GM18520 (cell line): Measurements from ENCODE around the gene GTPBP8.
"Not testable (repeated sequence)": the region's sequence is repeated elsewhere in the genome, so short reads cannot be mapped to it uniquely, and the experiment has no call there.

Experiments used
- ATAC-seq: cut with Tn5 transposase; IDR thresholded peaks from one replicate; pipeline ENCODE4 v1.9.1; 2021; ENCODE audit not compliant: unreplicated experiment

Gene GTPBP8

DNA sequence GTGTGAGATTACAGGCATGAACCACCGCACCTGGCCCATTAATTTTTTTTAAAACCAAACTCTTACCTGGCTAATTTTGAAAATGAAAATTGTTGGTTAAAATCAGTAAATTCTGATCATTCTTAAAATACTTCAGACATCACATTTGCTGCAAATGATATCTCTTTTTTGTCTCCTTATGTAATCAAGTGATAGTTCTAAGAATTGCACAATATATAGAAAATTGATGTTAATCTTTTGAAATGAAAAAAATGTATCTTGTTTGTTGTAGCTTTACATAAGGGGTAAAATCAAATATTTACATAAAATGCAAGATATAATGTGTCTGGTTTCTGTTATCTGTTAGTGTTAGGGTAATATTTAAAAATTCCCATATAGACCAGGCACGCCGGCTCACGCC, 5.0 kb downstream of the GTPBP8 start:
- ATAC-seq = no peak

DNA sequence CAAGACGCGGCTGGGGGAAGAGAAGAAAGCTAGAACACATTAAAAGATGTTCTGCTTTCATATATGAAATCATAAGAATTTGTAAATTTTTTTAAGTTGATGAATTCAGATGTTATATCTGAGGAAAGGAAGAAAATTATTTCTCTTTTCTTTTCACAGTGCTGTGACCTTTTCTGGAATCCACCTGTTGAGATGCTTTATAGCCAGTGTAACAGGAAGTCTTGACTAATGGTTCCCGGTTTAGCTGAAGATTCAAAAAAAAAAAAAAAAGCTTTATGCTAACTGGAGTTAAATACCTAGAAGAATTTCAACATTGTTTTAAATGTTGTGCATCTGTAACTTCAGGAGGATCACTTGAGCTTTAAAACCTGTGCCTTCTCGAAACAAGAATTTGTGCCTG, 9.9 kb downstream of the GTPBP8 start:
- no peak for ATAC-seq

DNA sequence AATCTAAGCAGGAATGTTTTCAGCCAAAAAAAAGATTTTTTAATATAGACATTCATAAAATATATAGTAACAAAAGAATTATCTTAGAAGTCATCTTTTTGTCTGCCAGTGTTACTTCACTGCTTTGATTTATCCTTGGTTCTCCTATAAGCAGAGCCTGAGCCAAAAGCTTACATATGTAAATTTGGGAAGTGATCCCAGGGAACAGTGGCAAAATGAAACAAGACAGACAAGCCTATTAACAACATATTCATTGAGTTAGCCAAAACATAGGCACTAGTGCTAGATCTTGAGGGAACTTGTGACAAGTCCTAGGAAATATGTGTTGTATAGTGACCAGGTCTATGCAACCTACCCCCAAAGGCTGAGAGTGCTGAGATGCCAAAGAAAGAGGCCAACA, 11.3 kb downstream of the GTPBP8 start:
- ATAC-seq = no peak

DNA sequence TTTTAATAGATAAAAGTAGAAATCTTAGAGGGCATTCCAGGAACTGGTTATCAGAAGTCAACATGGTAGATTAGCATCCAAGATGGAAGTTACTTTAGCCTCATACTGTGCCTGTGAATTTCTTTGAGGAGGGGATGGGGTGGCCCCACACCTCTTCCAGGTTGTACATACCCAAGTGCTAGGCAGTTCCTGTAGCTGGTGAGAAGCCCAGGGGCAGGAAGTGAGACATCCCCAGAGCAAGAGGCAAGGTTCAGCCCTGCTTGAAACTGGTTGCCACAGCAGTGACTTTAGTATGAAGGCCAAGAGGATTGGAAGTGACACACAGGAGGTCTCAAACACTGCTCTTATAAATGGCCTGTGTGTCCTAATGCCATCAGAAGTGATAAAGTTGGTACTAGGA, 11.9 kb downstream of the GTPBP8 start:
- ATAC-seq = no peak

DNA sequence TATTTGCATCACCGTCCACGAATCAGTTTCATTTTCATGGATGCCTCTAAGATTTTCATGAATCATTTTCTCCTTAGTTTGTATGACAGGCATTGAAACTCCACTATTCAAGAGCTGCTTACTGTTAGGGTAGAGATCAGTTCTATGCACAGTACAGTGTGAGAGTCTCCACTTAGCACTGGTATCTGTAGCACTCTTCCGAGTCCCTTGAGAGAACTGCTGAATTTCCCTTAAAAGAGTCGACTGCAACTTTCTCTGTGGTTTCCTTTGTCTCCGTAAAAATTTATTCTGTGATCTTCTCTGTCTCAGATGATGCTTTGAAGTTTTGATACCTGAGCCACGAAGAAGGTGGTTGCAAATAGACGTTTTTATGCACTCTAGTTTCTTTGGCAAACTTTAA, 14.8 kb downstream of the GTPBP8 start:
- ATAC-seq = no peak

DNA sequence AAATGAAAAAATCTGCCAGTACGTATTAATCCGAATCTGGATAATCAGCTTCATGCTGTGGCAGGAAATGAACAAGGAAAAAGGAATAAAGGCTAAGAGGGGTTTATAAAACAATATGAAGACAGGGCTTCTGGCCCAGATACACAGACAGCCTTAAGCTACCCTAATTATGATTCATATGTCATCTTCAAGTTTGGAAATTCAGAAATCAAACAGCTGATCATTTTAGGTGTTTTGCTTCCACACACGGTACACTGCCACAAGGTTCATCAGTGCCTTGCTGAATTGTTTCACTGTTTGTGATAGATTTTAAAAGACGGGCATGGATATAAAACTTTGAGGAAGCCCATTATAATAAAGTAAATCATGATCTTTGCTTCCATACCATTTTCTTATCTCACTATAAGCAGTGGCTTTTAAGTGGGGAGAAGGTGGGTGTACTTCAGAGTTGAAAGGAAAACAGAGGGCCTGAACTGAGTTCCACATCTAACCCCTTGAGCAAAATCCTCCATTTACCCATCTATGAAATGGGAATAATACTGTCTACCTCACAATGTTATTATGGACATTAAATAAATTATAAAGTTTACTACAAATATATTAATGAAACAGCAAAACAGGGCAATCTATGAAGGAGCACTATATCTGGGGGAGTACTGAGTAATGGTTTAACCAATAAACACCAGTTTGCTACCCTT, 15.7 kb downstream of the GTPBP8 start:
- no peak for ATAC-seq

DNA sequence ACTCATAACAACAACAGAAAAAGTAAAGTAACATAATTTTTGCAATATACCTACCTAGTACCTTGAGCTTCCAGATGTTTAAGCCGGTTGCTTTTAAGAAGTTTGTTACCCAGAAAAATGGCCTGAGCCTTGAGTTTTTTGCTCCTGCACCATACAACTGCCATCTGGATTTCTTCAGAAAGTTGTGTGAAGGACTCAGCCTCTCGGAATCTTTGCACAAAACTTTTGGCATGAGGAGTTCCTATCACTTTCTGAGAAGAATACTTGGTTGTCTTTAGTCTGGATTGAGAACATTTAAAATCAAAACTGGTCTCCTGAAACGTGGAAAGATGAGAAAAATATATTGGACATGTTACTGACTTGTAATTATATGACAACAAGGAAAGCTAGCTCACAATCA, 17.3 kb downstream of the GTPBP8 start:
- ATAC-seq = no peak

DNA sequence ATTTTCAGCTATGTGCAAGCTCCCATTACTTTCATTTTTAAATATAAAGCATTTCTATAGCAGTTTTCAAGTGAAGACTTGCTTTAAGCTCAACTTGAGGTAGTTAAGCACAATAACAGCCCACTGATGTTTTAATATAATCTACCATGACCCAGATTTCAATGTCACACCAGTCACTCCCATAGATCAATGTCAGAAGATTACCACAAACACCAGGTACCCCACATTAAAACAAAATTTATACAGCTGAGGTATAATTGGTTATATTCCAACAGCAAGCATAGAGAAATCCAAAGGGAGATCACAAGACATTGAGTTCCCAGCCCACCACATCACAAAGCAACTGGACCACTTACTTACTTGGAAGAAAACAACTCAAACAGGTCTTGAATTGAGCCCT, 22.8 kb downstream of the GTPBP8 start:
- no peak for ATAC-seq

DNA sequence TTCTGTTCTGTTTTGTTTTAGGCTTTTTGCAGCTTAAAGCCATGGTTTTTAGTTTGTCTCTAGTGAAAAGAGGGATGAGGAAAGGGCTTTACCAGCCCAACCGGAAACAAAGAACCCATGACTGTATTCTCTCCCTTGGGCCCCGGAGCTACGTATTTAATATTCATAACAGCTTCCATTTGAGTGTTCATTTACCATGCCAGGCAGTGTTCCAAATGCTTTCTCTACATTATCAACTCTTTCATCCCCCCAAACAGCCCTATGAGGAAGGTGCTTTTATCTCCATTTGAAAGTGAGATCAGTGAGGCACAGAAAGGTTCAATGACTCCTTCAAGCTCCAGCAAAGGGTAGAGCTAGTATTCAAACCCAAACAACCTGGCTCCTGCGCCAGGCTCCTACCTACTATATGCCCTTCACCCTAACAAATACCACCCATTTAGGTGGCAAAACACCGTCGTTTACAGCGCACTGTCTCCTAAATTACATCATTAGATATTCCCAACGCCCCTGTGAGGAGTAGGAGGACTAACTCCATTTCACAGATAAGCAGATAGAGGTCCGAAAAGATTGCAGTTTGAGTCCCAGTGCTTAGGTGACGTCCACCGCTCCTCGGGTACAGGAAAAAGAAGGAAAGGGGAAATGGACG, 27.9 kb downstream of the GTPBP8 start:
- no peak for ATAC-seq

DNA sequence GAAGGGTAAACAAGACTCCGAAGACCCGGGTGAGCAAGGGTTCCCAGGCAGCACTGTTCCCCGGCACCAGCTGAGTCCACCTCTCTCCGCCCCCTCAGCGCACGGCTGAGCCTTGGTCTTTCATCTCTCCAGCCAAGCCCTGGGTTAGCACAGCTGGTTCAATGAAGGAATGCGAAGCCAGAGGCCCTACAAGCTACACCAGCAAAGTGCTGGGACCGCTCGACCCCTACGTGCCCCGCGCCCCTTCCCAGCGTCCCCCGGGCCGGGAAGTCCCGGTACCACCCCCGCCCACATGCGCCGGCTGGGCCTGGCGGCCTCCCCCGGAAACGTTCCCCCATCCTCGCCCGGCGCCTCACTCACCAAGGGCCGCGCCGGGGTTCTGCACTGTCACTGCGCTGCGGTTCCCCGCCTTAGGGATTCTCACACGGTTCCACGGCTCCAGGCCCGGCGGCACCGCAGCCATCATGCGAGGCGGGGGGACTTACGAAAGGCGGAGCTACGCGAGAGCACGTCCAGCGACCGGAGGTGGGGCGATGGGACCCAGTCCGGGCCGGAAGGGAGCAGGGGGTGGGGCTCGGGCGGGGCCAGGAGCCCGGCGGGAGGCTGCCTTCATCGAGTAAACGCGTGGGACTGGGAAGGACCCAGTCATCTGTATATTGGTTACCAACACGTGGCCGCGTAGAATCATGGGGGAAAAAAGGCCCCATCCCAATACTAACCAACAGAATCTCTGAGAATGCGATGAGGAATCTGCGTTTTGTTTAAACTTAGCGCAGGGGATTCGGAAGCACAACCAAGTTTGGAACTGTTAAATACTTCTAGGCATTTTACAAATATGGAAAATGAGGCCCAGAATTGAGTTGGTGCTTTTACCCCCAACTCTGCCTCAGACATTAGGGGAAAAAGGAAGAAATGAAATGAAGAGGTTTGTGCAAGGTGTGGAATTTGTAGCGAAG, 28.7 kb downstream of the GTPBP8 start:
- peak; percentile 79 for ATAC-seq

DNA sequence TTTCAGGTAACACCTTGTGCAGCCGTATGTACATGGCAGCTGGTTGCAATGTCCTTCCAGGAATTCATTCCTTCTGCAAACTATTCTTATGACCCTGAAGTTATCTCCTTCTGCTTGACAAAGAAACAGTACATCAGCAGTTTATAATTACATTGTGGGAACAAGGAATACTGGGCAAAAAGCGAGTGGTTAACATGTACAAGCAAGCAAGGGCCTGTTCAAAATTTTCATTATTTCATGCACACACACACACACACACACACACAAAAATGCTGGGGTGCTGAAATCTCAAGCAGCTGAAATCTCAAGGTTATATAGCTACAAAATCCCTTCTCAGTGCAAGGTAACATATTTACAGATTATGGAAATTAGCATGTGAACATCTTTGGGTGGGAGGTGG, 30.7 kb downstream of the GTPBP8 start:
- ATAC-seq = no peak

DNA sequence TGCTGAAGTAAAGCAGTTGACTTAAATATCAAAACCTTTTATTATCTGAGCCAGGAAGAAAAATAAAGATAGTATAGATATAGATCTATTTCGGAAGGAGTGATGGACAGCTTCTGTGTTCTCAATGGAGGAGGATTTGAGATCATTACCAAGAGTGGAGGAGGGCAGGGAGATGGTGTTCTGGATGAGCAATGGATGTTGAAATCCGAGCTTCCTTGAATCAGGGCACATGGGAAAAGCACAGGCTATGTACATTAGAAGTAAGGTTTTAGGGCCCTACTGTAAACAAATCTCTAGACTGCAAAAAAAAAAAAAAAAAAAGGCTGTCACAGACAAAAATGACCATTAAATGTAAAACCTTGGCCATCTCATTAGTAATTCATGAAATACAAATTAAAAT, 43.2 kb downstream of the GTPBP8 start:
- no peak for ATAC-seq

DNA sequence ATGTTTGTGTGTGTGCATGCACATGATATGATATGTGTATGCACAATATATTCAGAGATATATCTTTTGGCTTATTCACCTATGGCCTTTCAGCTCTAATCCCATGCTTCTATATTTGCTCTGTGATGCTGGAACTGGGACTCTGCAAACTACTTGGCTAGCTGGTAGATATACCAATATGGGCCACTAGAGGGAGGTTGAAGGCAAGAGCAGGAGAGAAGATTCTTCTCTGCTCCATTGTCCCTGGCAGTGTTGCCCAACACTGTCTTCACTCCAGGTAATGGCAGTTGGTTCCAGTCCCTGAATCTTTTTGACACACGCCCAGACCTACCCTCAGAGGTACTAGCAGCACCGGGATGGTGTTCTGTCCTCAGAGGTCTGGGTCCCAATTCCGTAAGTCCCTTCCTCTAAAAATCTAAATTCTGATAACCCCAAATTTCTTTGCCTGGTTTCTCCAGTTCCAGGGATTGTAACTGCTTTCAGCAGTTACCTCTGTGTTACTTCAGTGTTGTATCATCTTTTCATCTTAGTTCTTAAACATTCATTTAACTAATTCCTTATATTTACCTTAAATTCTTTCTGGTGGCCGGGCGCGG, 44.7 kb downstream of the GTPBP8 start:
- no peak for ATAC-seq

DNA sequence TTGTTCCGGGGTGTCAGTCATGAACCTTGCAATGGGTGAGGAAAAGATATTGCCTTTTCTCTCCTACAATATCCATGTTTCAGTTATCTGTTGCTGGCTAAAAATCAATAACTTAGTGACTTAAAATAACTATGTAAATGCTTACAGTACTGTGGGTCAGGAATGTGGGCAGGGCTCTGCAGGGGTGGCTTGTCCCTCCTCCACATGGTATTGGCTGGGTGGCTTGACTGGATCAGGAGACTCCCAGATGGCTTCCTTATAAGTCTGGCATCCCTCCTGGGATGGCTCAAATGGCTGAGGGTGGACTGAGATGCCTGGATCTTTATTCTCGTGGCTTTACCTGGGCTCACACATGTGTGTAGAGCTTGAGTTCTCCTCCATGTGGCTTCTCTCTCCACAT, 47.5 kb downstream of the GTPBP8 start:
- ATAC-seq = no peak

DNA sequence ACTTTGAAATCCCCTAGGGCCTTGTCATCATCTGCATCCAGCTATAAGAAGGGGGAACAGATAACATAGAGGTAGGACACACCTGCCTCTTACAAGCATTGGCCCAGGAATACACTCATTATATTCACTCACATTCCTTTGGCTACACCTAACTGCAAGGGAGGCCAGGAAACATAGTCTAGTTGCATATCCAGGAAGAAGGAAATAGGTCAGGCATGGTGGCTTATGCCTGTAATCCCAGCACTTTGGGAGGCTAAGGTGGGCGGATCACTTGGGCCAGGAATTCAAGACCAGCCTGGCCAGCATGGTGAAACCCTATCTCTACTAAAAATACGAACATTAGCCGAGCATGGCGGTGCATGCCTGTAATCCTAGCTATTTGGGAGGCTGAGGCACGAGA, 48.8 kb downstream of the GTPBP8 start:
- no peak for ATAC-seq

DNA sequence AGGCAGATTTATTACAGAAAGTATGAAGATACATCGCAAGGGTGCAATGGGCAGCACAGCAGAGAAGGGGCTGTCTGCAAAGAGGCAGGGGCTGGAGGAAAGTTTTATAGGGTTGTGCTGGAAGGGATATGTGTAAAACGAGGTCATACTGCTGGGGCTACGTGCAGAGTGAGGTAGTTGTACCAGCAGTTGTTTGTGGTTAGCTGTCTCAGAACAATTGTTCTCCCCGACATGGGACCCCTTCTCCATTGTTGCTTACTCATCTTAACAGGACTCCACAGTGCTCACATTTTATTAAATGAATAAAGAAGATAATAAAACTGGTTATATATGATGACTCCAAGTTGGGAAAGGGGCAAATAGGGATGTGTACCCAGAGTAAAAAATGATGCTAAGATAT, 49.4 kb downstream of the GTPBP8 start:
- no peak for ATAC-seq

DNA sequence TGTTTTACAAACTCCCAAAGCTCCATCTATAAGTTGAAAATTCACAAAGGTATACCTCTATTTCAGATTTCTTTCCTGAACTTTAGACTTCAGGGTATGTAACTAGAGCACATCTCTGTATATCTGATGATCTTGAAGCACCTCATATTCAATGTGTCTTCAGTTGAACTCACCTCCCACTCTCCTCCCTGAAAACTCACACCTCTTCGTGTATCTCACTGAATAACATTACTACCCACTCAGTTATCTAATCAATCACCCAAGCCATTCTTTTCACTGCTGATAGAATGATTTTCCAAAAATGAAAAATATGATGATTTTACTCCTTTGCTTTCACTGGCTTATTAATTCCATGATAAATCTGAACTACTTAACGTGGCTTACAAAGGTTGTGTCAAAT, 52.9 kb downstream of the GTPBP8 start:
- no peak for ATAC-seq

DNA sequence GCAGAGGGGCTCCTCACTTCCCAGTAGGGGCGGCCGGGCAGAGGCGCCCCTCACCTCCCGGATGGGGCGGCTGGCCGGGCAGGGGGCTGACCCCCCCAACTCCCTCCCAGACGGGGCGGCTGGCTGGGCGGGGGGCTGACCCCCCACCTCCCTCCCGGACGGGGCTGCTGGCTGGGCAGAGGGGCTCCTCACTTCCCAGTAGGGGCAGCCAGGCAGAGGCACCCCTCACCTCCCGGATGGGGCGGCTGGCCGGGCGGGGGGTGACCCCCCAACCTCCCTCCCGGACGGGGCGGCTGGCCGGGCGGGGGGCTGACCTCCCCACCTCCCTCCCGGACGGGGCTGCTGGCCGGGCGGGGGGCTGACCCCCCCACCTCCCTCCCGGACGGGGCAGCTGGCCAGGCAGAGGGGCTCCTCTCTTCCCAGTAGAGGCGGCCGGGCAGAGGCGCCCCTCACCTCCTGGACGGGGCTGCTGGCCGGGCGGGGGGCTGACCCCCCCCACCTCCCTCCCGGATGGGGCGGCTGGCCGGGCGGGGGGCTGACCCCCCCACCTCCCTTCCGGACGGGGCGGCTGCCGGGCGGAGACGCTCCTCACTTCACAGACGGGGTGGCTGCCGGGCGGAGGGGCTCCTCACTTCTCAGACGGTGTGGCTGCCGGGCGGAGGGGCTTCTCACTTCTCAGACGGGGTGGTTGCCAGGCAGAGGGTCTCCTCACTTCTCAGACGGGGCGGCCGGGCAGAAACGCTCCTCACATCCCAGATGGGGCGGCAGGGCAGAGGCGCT, 55.6 kb downstream of the GTPBP8 start:
- not testable (repeated sequence) for ATAC-seq

DNA sequence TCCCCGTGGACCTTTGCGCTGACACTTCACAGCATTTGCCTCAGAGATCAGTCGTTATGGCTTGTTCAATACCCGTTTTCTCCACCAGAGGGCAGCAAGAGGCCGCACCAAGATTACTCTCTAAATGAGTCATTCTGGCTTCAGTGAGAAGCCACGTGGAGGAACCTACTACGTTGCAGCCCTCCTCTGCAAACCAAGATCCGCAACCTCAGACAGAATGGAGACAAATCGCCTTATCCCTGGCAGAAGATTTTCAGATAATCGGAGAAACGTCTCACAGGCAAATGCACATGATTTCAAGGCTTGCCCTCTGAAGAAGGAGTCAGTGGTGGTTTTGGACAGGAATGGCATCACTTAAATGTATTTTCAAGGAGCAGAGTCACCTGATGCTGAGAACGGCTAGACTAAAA, 60.5 kb downstream of the GTPBP8 start:
- peak; percentile 87 for ATAC-seq
